Stimulated activated naive CD8-positive, alpha-beta T cell treated with anti-CD3 and anti-CD28 coated beads, Interleukin-15, amount 100 ng/mL, for 72 hours (primary cell): ENCODE results near the gene DESI1.
"Not testable (repeated sequence)": the region's sequence is repeated elsewhere in the genome, so short reads cannot be mapped to it uniquely, and the experiment has no call there.

Experiments used
- ATAC-seq: fragments of 150-1000 bp; cut with Tn5 transposase; 2 replicates; pipeline ENCODE4 v1.10.0; 2021; ENCODE audit warnings: mild to moderate bottlenecking, moderate library complexity
- DNase-seq, 2 donors: peaks; one replicate each; pipeline ENCODE4 v3.0.0; 2021 to 2022
- H3K27ac Mint-ChIP-seq, 2 donors: one replicate each; pipeline ENCODE4 v1.8.0; 2022; ENCODE audit warnings: mild to moderate bottlenecking in 2 of 2, mixed read lengths in 2 of 2, moderate library complexity in 2 of 2
- H3K27me3 Mint-ChIP-seq: one replicate; pipeline ENCODE4 v1.8.0; 2022; ENCODE audit warnings: mixed read lengths
- H3K4me1 Mint-ChIP-seq: one replicate; pipeline ENCODE4 v1.8.0; 2022; ENCODE audit warnings: mild to moderate bottlenecking, mixed read lengths
- H3K4me3 Mint-ChIP-seq, 2 donors: one replicate each; pipeline ENCODE4 v1.8.0; 2022; ENCODE audit warnings: mild to moderate bottlenecking in 2 of 2, mixed read lengths in 2 of 2, moderate library complexity in 1 of 2
- H3K9me3 Mint-ChIP-seq, 2 donors: one replicate each; pipeline ENCODE4 v1.8.0; 2022; ENCODE audit warnings: mixed read lengths in 2 of 2

DESI1 gene

DNA sequence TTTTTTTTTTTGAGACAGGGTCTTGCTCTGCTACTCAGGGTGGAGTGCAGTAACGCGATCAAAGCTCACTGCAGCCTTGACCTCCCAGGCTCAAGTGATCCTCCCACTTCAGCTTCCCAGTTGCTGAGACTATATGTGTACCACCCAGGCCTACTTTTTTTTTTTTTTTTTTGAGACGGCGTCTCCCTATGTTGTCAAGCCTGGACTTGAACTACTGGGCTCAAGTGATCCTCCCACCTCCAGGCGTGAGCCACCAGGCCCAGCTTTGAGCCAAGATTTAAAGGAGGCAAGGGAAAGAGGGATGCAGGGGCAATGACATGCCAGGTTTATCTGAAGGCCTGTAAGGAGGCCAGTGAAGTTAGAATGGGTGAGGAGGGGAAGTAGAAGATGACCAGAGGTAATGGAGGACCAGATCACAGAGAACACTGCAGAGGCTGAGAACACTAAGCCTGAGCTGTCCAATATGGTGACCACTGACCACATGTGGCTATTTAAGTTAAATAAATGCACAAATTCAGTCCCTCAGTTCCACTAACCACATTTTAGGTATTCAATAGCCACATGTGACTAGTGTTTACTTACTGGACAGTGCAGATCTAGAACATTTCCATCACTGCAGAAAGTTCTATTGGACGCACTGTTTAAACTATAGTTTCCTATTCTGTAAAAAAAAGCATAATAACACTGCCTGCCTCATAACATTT is 8.1 kb downstream of the DESI1 start:
- peak overlapping the region in 1 of 2 donors; percentile 75 for H3K27ac Mint-ChIP-seq
- ATAC-seq: no peak
- peaks cover 34% of the 10 kb centered on the region for H3K4me1 Mint-ChIP-seq
- H3K27me3 Mint-ChIP-seq: no peaks in the 10 kb centered on the region
- DNase-seq: no peak
- H3K9me3 Mint-ChIP-seq: no peaks in the 10 kb centered on the region
- no peak overlapping the region for H3K4me3 Mint-ChIP-seq

- no peak overlapping the region for H3K4me3 Mint-ChIP-seq
- no peaks in the 10 kb centered on the region for H3K27me3 Mint-ChIP-seq
- H3K9me3 Mint-ChIP-seq: no peaks in the 10 kb centered on the region
- H3K4me1 Mint-ChIP-seq: peaks cover 40% of the 10 kb centered on the region
- H3K27ac Mint-ChIP-seq: no peak overlapping the region
- ATAC-seq: no peak
- DNase-seq: no peak
Measured at GRCh38 chr22:41608386-41608785, 12.5 kb downstream of the DESI1 start.

GRCh38 chr22:41603873-41604332 is 16.9 kb downstream of the DESI1 start:
- Mint-ChIP-seq H3K27me3 (no peaks in the 10 kb centered on the region), H3K27ac (peak overlapping the region; percentile 10 to 93), H3K4me3 (peak overlapping the region in 1 of 2 donors; percentile 17), H3K4me1 (peaks cover 39% of the 10 kb centered on the region), H3K9me3 (no peaks in the 10 kb centered on the region)
- ATAC-seq: peak; percentile 100
- DNase-seq: peak; percentile 74 to 91

- no peak overlapping the region for H3K27ac Mint-ChIP-seq
- H3K27me3 Mint-ChIP-seq: no peaks in the 10 kb centered on the region
- no peaks in the 10 kb centered on the region for H3K9me3 Mint-ChIP-seq
- ATAC-seq: no peak
- H3K4me3 Mint-ChIP-seq: no peak overlapping the region
- DNase-seq: no peak
- H3K4me1 Mint-ChIP-seq: peaks cover 48% of the 10 kb centered on the region
Measured at GRCh38 chr22:41600976-41601375, 19.9 kb downstream of the DESI1 start.

DNA sequence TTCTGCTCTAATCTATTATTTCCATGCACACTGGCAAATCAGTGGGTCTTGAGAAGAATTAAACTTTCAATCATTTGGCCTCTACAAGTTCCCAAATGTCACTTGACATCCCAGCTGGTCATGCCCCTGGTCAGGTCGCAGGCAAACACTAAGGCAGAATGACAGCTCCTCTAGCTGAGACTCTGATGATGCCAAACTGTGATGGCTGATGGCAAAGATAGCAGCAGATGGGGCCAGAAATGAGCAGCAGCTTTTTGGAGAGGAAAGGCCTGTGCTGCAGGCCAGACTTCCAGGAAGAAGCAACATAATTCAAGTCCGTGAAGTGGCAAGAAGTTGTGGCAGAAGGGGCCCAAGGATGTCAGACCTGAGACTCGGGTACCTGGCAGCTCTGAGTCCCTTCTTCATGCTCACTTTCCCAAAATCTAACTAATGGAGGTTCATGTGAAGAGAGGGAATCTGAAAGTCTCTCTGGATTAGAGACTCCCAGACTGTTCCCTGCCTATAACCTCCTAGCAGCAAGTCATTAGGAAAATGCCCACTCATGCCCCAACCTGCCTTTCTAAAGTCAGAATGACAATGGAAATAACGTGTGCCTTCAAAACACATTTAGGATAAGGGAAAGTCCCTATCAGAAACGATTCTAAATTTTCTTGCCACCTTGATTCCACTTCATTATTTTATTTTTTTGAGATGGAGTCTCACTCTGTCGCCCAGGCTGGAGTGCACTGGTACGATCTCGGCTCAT is 21.8 kb downstream of the DESI1 start:
- no peak overlapping the region for H3K4me3 Mint-ChIP-seq
- ATAC-seq (no peak), DNase-seq (no peak)
- no peak overlapping the region for H3K27ac Mint-ChIP-seq
- no peaks in the 10 kb centered on the region for H3K27me3 Mint-ChIP-seq
- H3K9me3 Mint-ChIP-seq: no peaks in the 10 kb centered on the region
- peaks cover 30% of the 10 kb centered on the region for H3K4me1 Mint-ChIP-seq

DNA sequence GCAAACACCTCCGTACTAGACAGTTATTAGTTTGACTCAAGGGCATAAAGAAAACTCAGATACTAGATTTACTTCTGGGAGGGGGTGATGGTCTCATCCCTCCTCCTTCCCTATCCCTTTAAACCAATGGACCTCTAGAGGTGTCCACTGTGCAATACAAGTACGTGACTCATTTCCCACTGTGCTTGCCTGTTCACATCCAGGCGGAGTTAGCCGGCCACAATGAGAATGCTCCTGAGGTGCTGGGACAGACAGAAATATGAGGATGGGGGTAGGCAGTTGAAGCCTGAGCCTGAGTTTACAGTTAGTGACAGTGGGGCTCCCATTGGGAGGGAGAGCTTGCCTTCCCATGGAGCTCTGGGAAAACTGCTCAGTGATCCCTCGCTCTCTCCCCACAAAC is 22.8 kb downstream of the DESI1 start:
- peaks cover 20% of the 10 kb centered on the region for H3K4me1 Mint-ChIP-seq
- ATAC-seq (no peak), DNase-seq (no peak)
- H3K27me3 Mint-ChIP-seq: no peaks in the 10 kb centered on the region
- H3K27ac Mint-ChIP-seq: no peak overlapping the region
- H3K4me3 Mint-ChIP-seq: no peak overlapping the region
- H3K9me3 Mint-ChIP-seq: no peaks in the 10 kb centered on the region

DNA sequence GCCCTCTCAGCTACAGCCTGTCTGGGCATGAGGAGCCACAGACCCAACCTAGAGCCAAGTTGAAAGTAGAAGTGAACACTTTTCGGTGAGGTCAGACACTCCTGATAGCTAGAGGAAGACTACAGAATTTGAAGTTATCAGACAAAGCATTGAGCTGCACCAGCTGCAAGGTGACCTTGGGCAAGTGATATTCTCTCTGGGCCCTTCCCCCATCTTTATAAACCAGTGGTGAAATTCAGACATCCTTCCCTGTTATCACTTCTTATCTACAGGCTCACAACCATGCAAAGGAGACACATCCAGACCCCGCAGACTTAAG is 23.2 kb downstream of the DESI1 start:
- DNase-seq (no peak), ATAC-seq (peak; percentile 13)
- Mint-ChIP-seq H3K4me3 (no peak overlapping the region), H3K4me1 (peaks cover 15% of the 10 kb centered on the region), H3K9me3 (no peaks in the 10 kb centered on the region), H3K27ac (no peak overlapping the region), H3K27me3 (no peaks in the 10 kb centered on the region)

DNA sequence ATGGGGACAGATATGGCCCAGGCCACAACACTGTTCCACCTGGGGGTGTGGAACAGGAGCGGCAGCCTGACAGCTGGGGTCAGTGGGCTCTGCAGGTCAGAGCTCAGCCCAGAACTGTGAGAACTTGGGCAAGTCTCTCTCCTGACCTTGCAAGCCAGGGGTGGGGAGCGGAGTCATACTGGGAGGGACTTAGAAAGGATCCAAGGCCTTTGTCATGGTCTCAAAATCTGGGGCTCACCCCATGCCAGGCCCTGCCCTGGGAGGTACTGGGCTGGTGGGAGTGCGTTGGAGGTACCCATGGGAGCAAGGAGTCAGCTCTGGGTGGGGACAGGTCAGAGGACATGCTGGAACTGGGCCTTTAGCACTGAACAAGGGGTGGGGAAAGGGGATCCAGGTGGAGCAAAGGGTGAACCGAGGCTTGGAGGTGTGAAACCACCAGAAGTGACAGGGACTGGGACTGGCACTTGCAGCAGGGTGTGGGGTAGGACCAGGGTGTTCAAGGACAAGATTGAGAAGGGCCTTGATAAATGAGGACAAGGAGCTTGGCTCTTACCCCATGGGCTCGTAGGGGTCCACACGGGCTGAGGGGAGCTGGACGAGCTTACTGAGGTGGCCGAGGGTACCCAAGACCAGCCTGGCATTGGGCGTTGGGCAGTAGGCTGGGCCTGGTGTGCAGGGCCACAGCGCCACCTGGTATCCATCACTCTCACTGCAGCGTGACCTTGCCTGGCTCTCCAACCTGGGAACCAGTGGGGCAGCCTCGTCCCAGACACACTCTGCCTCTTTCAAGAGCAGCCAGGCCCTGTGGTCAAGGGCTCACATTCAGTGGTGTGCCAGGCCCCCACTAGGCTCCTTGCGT is 23.8 kb downstream of the DESI1 start:
- no peaks in the 10 kb centered on the region for H3K27me3 Mint-ChIP-seq
- H3K27ac Mint-ChIP-seq: no peak overlapping the region

DNA sequence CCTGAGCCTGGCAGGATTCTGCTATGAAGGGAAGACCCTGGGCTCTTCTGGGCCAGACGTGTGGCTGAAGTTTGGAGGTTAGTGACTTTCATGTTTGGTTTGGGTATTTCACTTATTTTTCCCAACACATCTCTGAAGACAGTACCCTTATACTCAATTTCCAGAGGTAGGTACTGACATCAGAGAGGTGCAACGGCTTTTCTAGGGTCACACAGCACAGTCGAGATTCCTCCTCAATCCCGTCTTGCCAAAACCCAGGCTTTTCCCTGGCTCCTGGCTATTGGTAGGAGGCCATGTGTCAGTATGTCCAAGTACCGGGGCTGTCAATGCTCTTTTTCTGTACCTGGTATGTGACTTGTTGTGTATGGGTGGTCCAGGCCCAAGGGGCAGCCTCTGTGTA is 25.1 kb downstream of the DESI1 start:
- Mint-ChIP-seq H3K27ac (no peak overlapping the region), H3K27me3 (no peaks in the 10 kb centered on the region)

More for the DNA sequence above, 23.8 kb downstream of the DESI1 start:
- Mint-ChIP-seq H3K9me3 (no peaks in the 10 kb centered on the region), H3K4me1 (peaks cover 10% of the 10 kb centered on the region), H3K4me3 (no peak overlapping the region)
- ATAC-seq: peak; percentile 81
- DNase-seq: peak in 1 of 2 donors; percentile 42

DNA sequence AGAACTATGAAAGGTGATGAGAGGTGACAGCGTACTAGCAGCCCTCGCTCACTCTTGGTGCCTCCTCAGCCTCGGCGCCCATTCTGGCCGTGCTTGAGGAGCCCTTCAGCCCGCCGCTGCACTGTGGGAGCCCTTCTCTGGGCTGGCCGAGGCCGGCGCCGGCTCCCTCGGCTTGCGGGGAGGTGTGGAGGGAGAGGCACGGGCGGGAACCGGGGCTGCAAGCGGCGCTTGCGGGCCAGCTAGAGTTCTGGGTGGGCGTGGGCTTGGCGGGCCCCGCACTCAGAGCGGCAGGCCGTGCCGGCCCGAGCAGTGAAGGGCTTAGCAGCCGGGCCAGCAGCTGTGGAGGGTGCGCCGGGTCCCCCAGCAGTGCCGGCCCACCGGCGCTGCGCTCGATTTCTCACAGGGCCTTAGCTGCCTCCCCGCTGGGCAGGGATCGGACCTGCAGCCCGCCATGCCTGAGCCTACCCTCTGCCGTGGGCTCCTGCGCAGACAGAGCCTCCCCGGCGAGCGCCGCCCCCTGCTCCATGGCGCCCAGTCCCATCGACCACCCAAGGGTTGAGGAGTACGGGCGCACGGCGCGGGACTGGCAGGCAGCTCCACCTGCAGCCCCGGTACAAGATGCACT is 27.4 kb downstream of the DESI1 start:
- H3K9me3 Mint-ChIP-seq, H3K27me3 Mint-ChIP-seq, H3K27ac Mint-ChIP-seq, ATAC-seq, DNase-seq, H3K4me3 Mint-ChIP-seq: not testable (repeated sequence)
- H3K4me1 Mint-ChIP-seq: peaks cover 22% of the 10 kb centered on the region

More for the DNA sequence above, 25.1 kb downstream of the DESI1 start:
- Mint-ChIP-seq H3K4me1 (peaks cover 10% of the 10 kb centered on the region), H3K4me3 (no peak overlapping the region), H3K9me3 (no peaks in the 10 kb centered on the region)
- DNase-seq (no peak), ATAC-seq (no peak)

- no peaks in the 10 kb centered on the region for H3K9me3 Mint-ChIP-seq
- ATAC-seq (peak; percentile 96), DNase-seq (peak; percentile 100)
Measured at GRCh38 chr22:41589391-41590241, 31.2 kb downstream of the DESI1 start, which contains the start of gene PMM1. Gene PMM1 (minus strand): TSS chr22:41589840. CDS start chr22:41589805, 35 bp downstream.

GRCh38 chr22:41587347-41587723 is 33.5 kb downstream of the DESI1 start:
- H3K4me1 Mint-ChIP-seq: peaks cover 22% of the 10 kb centered on the region
- no peak for ATAC-seq
- H3K27ac Mint-ChIP-seq: peak overlapping the region in 1 of 2 donors; percentile 6
- H3K9me3 Mint-ChIP-seq: no peaks in the 10 kb centered on the region
- H3K4me3 Mint-ChIP-seq: no peak overlapping the region
- no peak for DNase-seq
- no peaks in the 10 kb centered on the region for H3K27me3 Mint-ChIP-seq

More at GRCh38 chr22:41589391-41590241, 31.2 kb downstream of the DESI1 start, which contains the start of gene PMM1:
- H3K4me3 Mint-ChIP-seq: peak within 1 kb of the TSS; percentile 96 to 98
- H3K27me3 Mint-ChIP-seq: no peaks in the 10 kb centered on the region
- H3K27ac Mint-ChIP-seq: peak within 1 kb of the TSS; percentile 97 to 99
- H3K4me1 Mint-ChIP-seq: peaks cover 22% of the 10 kb centered on the region

GRCh38 chr22:41585898-41586297 is 34.9 kb downstream of the DESI1 start:
- ATAC-seq: no peak
- no peak overlapping the region for H3K27ac Mint-ChIP-seq

DNA sequence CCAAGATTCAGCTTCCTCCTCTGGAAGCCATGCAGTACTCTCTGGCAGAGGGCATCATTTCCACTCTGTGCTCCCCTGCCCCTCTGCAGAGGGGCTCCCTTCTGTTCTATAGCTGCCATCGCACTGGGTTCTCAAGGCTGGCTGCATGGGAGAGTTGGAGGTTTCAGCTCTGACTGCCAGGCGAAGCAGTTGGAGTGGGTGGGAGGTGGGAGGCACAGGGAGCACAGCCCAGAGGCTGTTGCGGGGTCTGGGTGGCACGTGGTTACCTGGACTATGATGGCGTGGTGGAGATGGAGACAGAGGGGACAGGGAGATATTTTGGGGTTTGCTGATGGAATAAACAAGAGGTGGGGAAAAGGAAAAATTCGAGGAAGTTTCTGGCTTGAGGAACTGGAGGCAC is 36.0 kb downstream of the DESI1 start:
- Mint-ChIP-seq H3K4me1 (peaks cover 33% of the 10 kb centered on the region), H3K9me3 (no peaks in the 10 kb centered on the region), H3K4me3 (no peak overlapping the region), H3K27ac (no peak overlapping the region), H3K27me3 (no peaks in the 10 kb centered on the region)
- DNase-seq: no peak
- ATAC-seq: no peak

More at GRCh38 chr22:41585898-41586297, 34.9 kb downstream of the DESI1 start:
- Mint-ChIP-seq H3K4me1 (peaks cover 28% of the 10 kb centered on the region), H3K27me3 (no peaks in the 10 kb centered on the region), H3K4me3 (no peak overlapping the region), H3K9me3 (no peaks in the 10 kb centered on the region)
- DNase-seq: no peak
